Small intestine (tissue), 7 donors: ENCODE data around the gene CACNG6. TPM values are rescaled to one million over a fixed set of nuclear protein-coding genes. Genes with fewer than 3 reads are reported as not detected.

ENCODE experiments used
- DNase-seq, 2 donors: peaks; one replicate each; pipeline versions ENCODE4 v3.0.0 to v3.0.0-alpha.2; 2013
- FAIRE-seq: peaks from 2 replicates; lab custom pipeline; 2012; peaks lifted over from hg19 to GRCh38; lab: Jason Lieb, UNC
- H3K27ac ChIP-seq, 3 donors: one replicate each; pipeline ENCODE4 v1.5.1; 2013; ENCODE audit warnings: low read length in 2 of 3, mild to moderate bottlenecking in 2 of 3, control low read depth in 1 of 3, inconsistent platforms in 1 of 3, low read depth in 1 of 3, moderate library complexity in 1 of 3
- H3K27me3 ChIP-seq, 3 donors: one replicate each; pipeline ENCODE4 v1.6.1; 2013; ENCODE audit warnings: low read length in 3 of 3, inconsistent platforms in 1 of 3; ENCODE audit not compliant: control insufficient read depth in 3 of 3, insufficient read depth in 3 of 3
- H3K36me3 ChIP-seq, 3 donors: one replicate each; pipeline ENCODE4 v1.6.1; 2013; ENCODE audit warnings: low read length in 3 of 3, inconsistent platforms in 1 of 3, low read depth in 1 of 3, mild to moderate bottlenecking in 1 of 3, moderate library complexity in 1 of 3; ENCODE audit not compliant: control insufficient read depth in 3 of 3, insufficient read depth in 2 of 3
- H3K4me1 ChIP-seq, 3 donors: one replicate each; pipeline ENCODE4 v1.6.1; 2013; ENCODE audit warnings: low read length in 2 of 3, inconsistent platforms in 1 of 3, low read depth in 1 of 3, mild to moderate bottlenecking in 1 of 3, moderate library complexity in 1 of 3; ENCODE audit not compliant: control insufficient read depth in 3 of 3, insufficient read depth in 2 of 3
- H3K4me3 ChIP-seq, 3 donors: one replicate each; pipeline ENCODE4 v1.5.1; 2013; ENCODE audit warnings: low read length in 3 of 3, control low read depth in 1 of 3, inconsistent platforms in 1 of 3, low read depth in 1 of 3, mild to moderate bottlenecking in 1 of 3, moderate library complexity in 1 of 3
- H3K9me3 ChIP-seq, 2 donors: one replicate each; pipeline ENCODE4 v1.6.1; 2013; ENCODE audit warnings: low read depth in 1 of 2, low read length in 1 of 2; ENCODE audit not compliant: control insufficient read depth in 2 of 2, insufficient read depth in 1 of 2
- WGBS, 3 donors: extraction: QIAGEN DNeasy Blood & Tissue Kit; methylation state at CpG; one replicate each; pipeline ENCODE4 v1.1.7; 2013; 5-methylcytosine and 5-hydroxymethylcytosine counted together
- polyA plus RNA-seq, 4 donors: library from polyadenylated mRNA; stranded (reverse) in 3 of 4; unstranded in 1 of 4; fragments of 200-250 nt in 3 of 4; fragments of 120-200 nt in 1 of 4; gene quantifications; one replicate each; pipeline versions ENCODE4 v1.2.1 to v1.2.3, GENCODE V29; 2013
- donor health status: healthy with polysubstance abuse.
- donor health status: control.
- donor health status: control.
- donor health status: Bipolar disorder and iron deficiency.
- donor health status: healthy.

The CACNG6 gene
- polyA plus RNA-seq, 4 donors = 0.03 to 0.06 TPM; not detected in 2

GRCh38 chr19:54017261-54017660, 25.8 kb downstream of the CACNG6 start:
- Histone ChIP-seq H3K4me3 (no peak overlapping the region), H3K27me3 (peaks cover 0 to 3% (median 0%) of the 10 kb centered on the region in 3 donors), H3K27ac (no peak overlapping the region), H3K9me3 (no peaks in the 10 kb centered on the region), H3K36me3 (no peaks in the 10 kb centered on the region), H3K4me1 (no peaks in the 10 kb centered on the region)
- 77 to 86% (median 84%) methylated on average over 4 of the region's 4 CpGs for WGBS, 3 donors
- DNase-seq = peak in 1 of 2 donors; percentile 5
- no peak for FAIRE-seq

GRCh38 chr19:54021363-54021762, 29.9 kb downstream of the CACNG6 start:
- Histone ChIP-seq H3K27ac (no peak overlapping the region), H3K27me3 (peaks cover 0 to 3% (median 0%) of the 10 kb centered on the region in 3 donors), H3K9me3 (no peaks in the 10 kb centered on the region), H3K4me3 (no peak overlapping the region), H3K4me1 (no peaks in the 10 kb centered on the region), H3K36me3 (no peaks in the 10 kb centered on the region)
- 84 to 89% (median 86%) methylated on average over 8 of the region's 8 CpGs for WGBS, 3 donors
- FAIRE-seq = no peak
- no peak for DNase-seq

GRCh38 chr19:54021932-54022331, 30.5 kb downstream of the CACNG6 start:
- DNase-seq = no peak
- WGBS, 3 donors = 86 to 93% (median 91%) methylated on average over 13 of the region's 13 CpGs
- Histone ChIP-seq H3K9me3 (no peaks in the 10 kb centered on the region), H3K27me3 (peaks cover 0 to 3% (median 0%) of the 10 kb centered on the region in 3 donors), H3K4me1 (no peaks in the 10 kb centered on the region), H3K4me3 (no peak overlapping the region), H3K36me3 (no peaks in the 10 kb centered on the region), H3K27ac (no peak overlapping the region)
- FAIRE-seq = no peak

- Histone ChIP-seq H3K4me3 (no peak overlapping the region), H3K4me1 (no peaks in the 10 kb centered on the region), H3K36me3 (no peaks in the 10 kb centered on the region), H3K27ac (no peak overlapping the region), H3K9me3 (no peaks in the 10 kb centered on the region), H3K27me3 (peaks cover 0 to 3% (median 0%) of the 10 kb centered on the region in 3 donors)
- 42 to 49% (median 46%) methylated on average over 3 of the region's 3 CpGs for WGBS, 3 donors
- FAIRE-seq (no peak), DNase-seq (no peak)
These were observed 31.8 kb downstream of the CACNG6 start for GRCh38 chr19:54023191-54023590.

GRCh38 chr19:54024660-54025059, 33.2 kb downstream of the CACNG6 start:
- no peak for FAIRE-seq
- 70 to 82% (median 74%) methylated on average over 9 of the region's 9 CpGs for WGBS, 3 donors
- no peaks in the 10 kb centered on the region for H3K9me3 ChIP-seq

GRCh38 chr19:54026656-54027055, 35.2 kb downstream of the CACNG6 start:
- 49 to 72% (median 54%) methylated on average over 7 of the region's 7 CpGs for WGBS, 3 donors
- H3K9me3 ChIP-seq = no peaks in the 10 kb centered on the region
- no peaks in the 10 kb centered on the region for H3K4me1 ChIP-seq
- H3K36me3 ChIP-seq = no peaks in the 10 kb centered on the region
- H3K27me3 ChIP-seq = peaks cover 0 to 3% (median 0%) of the 10 kb centered on the region in 3 donors
- no peak overlapping the region for H3K27ac ChIP-seq
- no peak overlapping the region for H3K4me3 ChIP-seq
- DNase-seq (no peak), FAIRE-seq (no peak)

More at GRCh38 chr19:54024660-54025059, 33.2 kb downstream of the CACNG6 start:
- no peak for DNase-seq
- Histone ChIP-seq H3K4me3 (no peak overlapping the region), H3K27me3 (peaks cover 0 to 3% (median 0%) of the 10 kb centered on the region in 3 donors), H3K4me1 (no peaks in the 10 kb centered on the region), H3K27ac (no peak overlapping the region), H3K36me3 (no peaks in the 10 kb centered on the region)

GRCh38 chr19:54029301-54029700, 37.9 kb downstream of the CACNG6 start:
- no peaks in the 10 kb centered on the region for H3K27me3 ChIP-seq
- 67 to 81% (median 75%) methylated on average over 3 of the region's 3 CpGs for WGBS, 3 donors
- H3K4me3 ChIP-seq = no peak overlapping the region
- no peaks in the 10 kb centered on the region for H3K36me3 ChIP-seq
- FAIRE-seq (no peak), DNase-seq (no peak)
- H3K4me1 ChIP-seq = no peaks in the 10 kb centered on the region
- H3K9me3 ChIP-seq = no peaks in the 10 kb centered on the region
- no peak overlapping the region for H3K27ac ChIP-seq

GRCh38 chr19:54029930-54030490, 38.6 kb downstream of the CACNG6 start:
- 17 to 36% (median 30%) methylated on average over 9 of the region's 9 CpGs for WGBS, 3 donors

More at GRCh38 chr19:54029930-54030490, 38.6 kb downstream of the CACNG6 start:
- no peak for FAIRE-seq
- Histone ChIP-seq H3K9me3 (no peaks in the 10 kb centered on the region), H3K4me1 (no peaks in the 10 kb centered on the region), H3K4me3 (no peak overlapping the region), H3K27me3 (no peaks in the 10 kb centered on the region), H3K36me3 (no peaks in the 10 kb centered on the region), H3K27ac (no peak overlapping the region)
- peak; percentile 51 to 58 for DNase-seq
